Skin of body (tissue), 2 donors: ENCODE data around the gene CA12. TPM values are rescaled to one million over a fixed set of nuclear protein-coding genes. Genes with fewer than 3 reads are reported as not detected.

ENCODE experiments used
- DNase-seq: peaks from one replicate; lab custom pipeline; 2025; lab: John Stamatoyannopoulos, UW
- total RNA-seq: library from RNA; depleted of rRNA; stranded (reverse); fragments of >200 nt; gene quantifications from one replicate; pipeline ENCODE4 v1.2.3, GENCODE V29; 2014

CA12 gene
- total RNA-seq, 1 donor from 2014 or later = 4.3 TPM

GRCh38 chr15:63276342-63277037, 105.2 kb downstream of the CA12 start:
- no peak for DNase-seq

- no peak for DNase-seq
Measured at GRCh38 chr15:63274427-63274826, 107.2 kb downstream of the CA12 start.

Other genes with a start within 250 kb of the CA12 start
- gene RPS27L, start 224.4 kb downstream of the CA12 start, total RNA-seq = 63.6 TPM
- gene RAB8B, start 192.2 kb downstream of the CA12 start, total RNA-seq = 52.0 TPM
- 13.3 TPM for gene APH1B, start 104.2 kb downstream of the CA12 start, total RNA-seq
- 59.3 TPM for gene USP3, start 122.7 kb upstream of the CA12 start, total RNA-seq
- 1.9 TPM for gene FBXL22, start 215.5 kb upstream of the CA12 start, total RNA-seq